K562 (cell line): ENCODE data around the gene HRAS. TPM values are rescaled to one million over a fixed set of nuclear protein-coding genes. Genes with fewer than 3 reads are reported as not detected.

Experiments
- ATF7 ChIP-seq: fragments of 450-650 bp; IDR thresholded peaks from 2 replicates; pipeline ENCODE4 v1.7.1; 2014; ENCODE audit warnings: mild to moderate bottlenecking, moderate library complexity
- CBX2 ChIP-seq: fragments of 200-600 bp; sonication (generic); IDR thresholded peaks from one replicate; pipeline ENCODE4 v1.6.1; 2012; ENCODE audit warnings: mild to moderate bottlenecking, low read length, inconsistent platforms; ENCODE audit not compliant: insufficient read depth, poor library complexity, severe bottlenecking
- CCAR2 ChIP-seq: fragments of 200-400 bp; formaldehyde crosslinking; IDR thresholded peaks from 2 replicates; pipeline ENCODE4 v1.6.1; 2017; ENCODE audit warnings: mild to moderate bottlenecking, low read depth, low read length
- CHD1 ChIP-seq: fragments of 200-600 bp; sonication (generic); IDR thresholded peaks from one replicate; pipeline ENCODE4 v1.6.1; 2012; ENCODE audit warnings: mild to moderate bottlenecking, moderate library complexity, low read length, inconsistent platforms
- E2F6 ChIP-seq, 2 experiments: IDR thresholded peaks; 2 replicates each; pipeline ENCODE4 v1.6.1; 2011; ENCODE audit warnings: borderline replicate concordance in 1 of 2, control low read depth in 1 of 2, low read depth in 1 of 2, low read length in 1 of 2, mild to moderate bottlenecking in 1 of 2, mixed read lengths in 1 of 2, moderate library complexity in 1 of 2; ENCODE audit not compliant: insufficient read depth in 1 of 2, insufficient read length in 1 of 2, poor library complexity in 1 of 2, severe bottlenecking in 1 of 2; ENCODE audit errors: extremely low read depth in 1 of 2
- FOXO4 ChIP-seq: fragments of 450-650 bp; formaldehyde crosslinking; IDR thresholded peaks from 2 replicates; pipeline ENCODE4 v1.4.0; 2020; ENCODE audit warnings: mild to moderate bottlenecking, moderate library complexity
- GATAD2B ChIP-seq: fragments of 450-650 bp; IDR thresholded peaks from 2 replicates; pipeline ENCODE4 v1.6.1; 2017; ENCODE audit warnings: mild to moderate bottlenecking, borderline replicate concordance
- L3MBTL2 ChIP-seq: fragments of 450-650 bp; IDR thresholded peaks from 2 replicates; pipeline ENCODE4 v1.6.1; 2016; ENCODE audit warnings: mild to moderate bottlenecking, moderate library complexity
- NBN ChIP-seq: fragments of 450-650 bp; IDR thresholded peaks from 2 replicates; pipeline ENCODE4 v1.6.1; 2016; ENCODE audit warnings: low read depth, mild to moderate bottlenecking
- PML ChIP-seq: IDR thresholded peaks from 2 replicates; pipeline ENCODE4 v1.6.1; 2012; ENCODE audit warnings: low read length, inconsistent platforms
- POU5F1 ChIP-seq: fragments of 150-350 bp; IDR thresholded peaks from 2 replicates; pipeline ENCODE4 v1.6.1; 2014; ENCODE audit warnings: borderline replicate concordance, low read length, low read depth, mild to moderate bottlenecking; ENCODE audit not compliant: partially characterized antibody
- PURB ChIP-seq: sonication (generic); formaldehyde crosslinking; IDR thresholded peaks from 2 replicates; pipeline ENCODE4 v1.9.0; 2021; ENCODE audit warnings: low read depth, mild to moderate bottlenecking, missing genetic modification reagents
- SMARCA5 ChIP-seq: fragments of 450-650 bp; IDR thresholded peaks from 2 replicates; pipeline ENCODE4 v1.6.1; 2016
- TCF3 ChIP-seq: sonication (generic); formaldehyde crosslinking; IDR thresholded peaks from 2 replicates; pipeline ENCODE4 v1.4.0; 2020; ENCODE audit warnings: mild to moderate bottlenecking, missing genetic modification reagents
- TEAD1 ChIP-seq, 2 experiments: fragments of 450-650 bp in 1 of 2; sonication (generic) in 1 of 2; formaldehyde crosslinking; IDR thresholded peaks; 2 replicates each; pipeline versions ENCODE4 v1.4.0 to v1.8.0; 2020 to 2022; ENCODE audit warnings: mild to moderate bottlenecking in 2 of 2, missing genetic modification reagents in 1 of 2
- ZBED1 ChIP-seq: IDR thresholded peaks from 2 replicates; pipeline ENCODE4 v1.6.1; 2014
- ZNF174 ChIP-seq: fragments of 250-450 bp; sonication (Bioruptor Pico); IDR thresholded peaks from 2 replicates; pipeline ENCODE4 v1.4.0; 2020; ENCODE audit warnings: mild to moderate bottlenecking
- ZNF57 ChIP-seq: fragments of 450-650 bp; formaldehyde crosslinking; IDR thresholded peaks from 2 replicates; pipeline ENCODE4 v1.4.0; 2020; ENCODE audit warnings: mild to moderate bottlenecking, moderate library complexity
- polyA plus RNA-seq, 8 experiments: library from polyadenylated mRNA; depleted of rRNA in 4 of 8; stranded (reverse) in 5 of 8; unstranded in 3 of 8; fragments of >200 nt; fragmentation: Nextera tagmentation in 2 of 8; fragmentation: Illumina TruSeq in 1 of 8; extraction: Ambion mirVana in 2 of 8; extraction: Trizol in 1 of 8; gene quantifications; 2 replicates each; pipeline versions ENCODE4 v1.2.1 to v1.2.3, GENCODE V29; 2011 to 2014; ENCODE audit warnings: inconsistent platforms in 1 of 8, missing spikeins in 1 of 8
- total RNA-seq, 7 experiments: library from RNA; depleted of rRNA in 6 of 7; stranded (reverse); fragments of >200 nt in 6 of 7; fragmentation: Illumina TruSeq in 2 of 7; extraction: Trizol in 2 of 7; gene quantifications; 2 replicates each; pipeline versions ENCODE4 v1.2.1 to v1.2.3, GENCODE V29; 2011 to 2021; ENCODE audit warnings: low replicate concordance in 1 of 7
- TF ChIP-seq, protein P1 (sequence below): sonication (generic); formaldehyde crosslinking; IDR thresholded peaks from 2 replicates; pipeline ENCODE4 v1.8.1; 2023; ENCODE audit warnings: mild to moderate bottlenecking, missing genetic modification reagents
- TF ChIP-seq, protein P2 (sequence below), 3 experiments: IDR thresholded peaks in 2 of 3; conservative IDR thresholded peaks in 1 of 3; 2 replicates each; pipeline ENCODE4 v1.5.1; 2011 to 2012; ENCODE audit warnings: low read length in 3 of 3, mild to moderate bottlenecking in 3 of 3, control low read depth in 2 of 3, improper control_type of control experiment in 1 of 3, inconsistent platforms in 1 of 3, low read depth in 1 of 3, mixed read lengths in 1 of 3, moderate library complexity in 1 of 3; ENCODE audit not compliant: insufficient read depth in 2 of 3
- TF ChIP-seq, protein P3 (sequence below): IDR thresholded peaks from 2 replicates; pipeline ENCODE4 v1.6.1; 2014; ENCODE audit warnings: antibody characterized with exemption

HRAS gene
- total and polyA plus RNA-seq, 9 of the 15 experiments (the other 6 are each of a cell fraction or from before 2014, with no cell fraction given) = 2.8 to 73.5 (median 29.6) TPM

- TF ChIP-seq E2F6 (IDR thresholded peaks at IDR 0.05; ENCODE audit: borderline replicate concordance in 1 of 2, extremely low read depth in 1 of 2, insufficient read depth in 1 of 2, insufficient read length in 1 of 2, low read depth in 1 of 2, low read length in 1 of 2, poor library complexity in 1 of 2, severe bottlenecking in 1 of 2) (peak; percentile 8 to 84), CCAR2 (no peak), ZNF174 (CRISPR knock-in tag) (no peak), FOXO4 (CRISPR knock-in tag) (no peak), PML (peak; percentile 32; the same call in 1 of the 2 replicates), CBX2 (no peak), PURB (CRISPR knock-in tag) (no peak), L3MBTL2 (peak; percentile 85), POU5F1 (no peak), NBN (no peak), TEAD1 (CRISPR knock-in tag; IDR thresholded peaks at IDR 0.05) (peak in 1 of 2 experiments; percentile 19; a peak in 1 of 4 replicates), ATF7 (no peak), CHD1 (peak; percentile 32), ZBED1 (no peak), SMARCA5 (peak; percentile 12; the same call in 1 of the 2 replicates), ZNF57 (CRISPR knock-in tag) (no peak), GATAD2B (no peak), TCF3 (0 out of 2 replicates have a peak, but pooled peaks have one; percentile 13)
- TF ChIP-seq, protein P1, sequence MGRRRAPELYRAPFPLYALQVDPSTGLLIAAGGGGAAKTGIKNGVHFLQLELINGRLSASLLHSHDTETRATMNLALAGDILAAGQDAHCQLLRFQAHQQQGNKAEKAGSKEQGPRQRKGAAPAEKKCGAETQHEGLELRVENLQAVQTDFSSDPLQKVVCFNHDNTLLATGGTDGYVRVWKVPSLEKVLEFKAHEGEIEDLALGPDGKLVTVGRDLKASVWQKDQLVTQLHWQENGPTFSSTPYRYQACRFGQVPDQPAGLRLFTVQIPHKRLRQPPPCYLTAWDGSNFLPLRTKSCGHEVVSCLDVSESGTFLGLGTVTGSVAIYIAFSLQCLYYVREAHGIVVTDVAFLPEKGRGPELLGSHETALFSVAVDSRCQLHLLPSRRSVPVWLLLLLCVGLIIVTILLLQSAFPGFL (CRISPR knock-in tag) = no peak
- TF ChIP-seq, protein P2, sequence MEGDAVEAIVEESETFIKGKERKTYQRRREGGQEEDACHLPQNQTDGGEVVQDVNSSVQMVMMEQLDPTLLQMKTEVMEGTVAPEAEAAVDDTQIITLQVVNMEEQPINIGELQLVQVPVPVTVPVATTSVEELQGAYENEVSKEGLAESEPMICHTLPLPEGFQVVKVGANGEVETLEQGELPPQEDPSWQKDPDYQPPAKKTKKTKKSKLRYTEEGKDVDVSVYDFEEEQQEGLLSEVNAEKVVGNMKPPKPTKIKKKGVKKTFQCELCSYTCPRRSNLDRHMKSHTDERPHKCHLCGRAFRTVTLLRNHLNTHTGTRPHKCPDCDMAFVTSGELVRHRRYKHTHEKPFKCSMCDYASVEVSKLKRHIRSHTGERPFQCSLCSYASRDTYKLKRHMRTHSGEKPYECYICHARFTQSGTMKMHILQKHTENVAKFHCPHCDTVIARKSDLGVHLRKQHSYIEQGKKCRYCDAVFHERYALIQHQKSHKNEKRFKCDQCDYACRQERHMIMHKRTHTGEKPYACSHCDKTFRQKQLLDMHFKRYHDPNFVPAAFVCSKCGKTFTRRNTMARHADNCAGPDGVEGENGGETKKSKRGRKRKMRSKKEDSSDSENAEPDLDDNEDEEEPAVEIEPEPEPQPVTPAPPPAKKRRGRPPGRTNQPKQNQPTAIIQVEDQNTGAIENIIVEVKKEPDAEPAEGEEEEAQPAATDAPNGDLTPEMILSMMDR (IDR thresholded peaks at IDR 0.05 in 2 of 3, conservative IDR thresholded peaks at IDR 0.05 in 1 of 3; ENCODE audit: insufficient read depth in 2 of 3, low read depth in 1 of 3, low read length in 3 of 3) = no peak
- TF ChIP-seq, protein P3, sequence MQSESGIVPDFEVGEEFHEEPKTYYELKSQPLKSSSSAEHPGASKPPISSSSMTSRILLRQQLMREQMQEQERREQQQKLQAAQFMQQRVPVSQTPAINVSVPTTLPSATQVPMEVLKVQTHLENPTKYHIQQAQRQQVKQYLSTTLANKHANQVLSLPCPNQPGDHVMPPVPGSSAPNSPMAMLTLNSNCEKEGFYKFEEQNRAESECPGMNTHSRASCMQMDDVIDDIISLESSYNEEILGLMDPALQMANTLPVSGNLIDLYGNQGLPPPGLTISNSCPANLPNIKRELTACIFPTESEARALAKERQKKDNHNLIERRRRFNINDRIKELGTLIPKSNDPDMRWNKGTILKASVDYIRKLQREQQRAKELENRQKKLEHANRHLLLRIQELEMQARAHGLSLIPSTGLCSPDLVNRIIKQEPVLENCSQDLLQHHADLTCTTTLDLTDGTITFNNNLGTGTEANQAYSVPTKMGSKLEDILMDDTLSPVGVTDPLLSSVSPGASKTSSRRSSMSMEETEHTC = 0 out of 2 replicates have a peak, but pooled peaks have one; percentile 5
These were observed 28.2 kb downstream of the HRAS start, which contains the start of gene RNH1 (continued) for GRCh38 chr11:506995-507726.
